Measurements from ENCODE around the gene SLC16A7. TPM values are rescaled to one million over a fixed set of nuclear protein-coding genes. Genes with fewer than 3 reads are reported as not detected.

SLC16A7 gene
- total and polyA plus RNA-seq, 9 donors: 2.0 to 21.9 (median 13.7) TPM

DNA sequence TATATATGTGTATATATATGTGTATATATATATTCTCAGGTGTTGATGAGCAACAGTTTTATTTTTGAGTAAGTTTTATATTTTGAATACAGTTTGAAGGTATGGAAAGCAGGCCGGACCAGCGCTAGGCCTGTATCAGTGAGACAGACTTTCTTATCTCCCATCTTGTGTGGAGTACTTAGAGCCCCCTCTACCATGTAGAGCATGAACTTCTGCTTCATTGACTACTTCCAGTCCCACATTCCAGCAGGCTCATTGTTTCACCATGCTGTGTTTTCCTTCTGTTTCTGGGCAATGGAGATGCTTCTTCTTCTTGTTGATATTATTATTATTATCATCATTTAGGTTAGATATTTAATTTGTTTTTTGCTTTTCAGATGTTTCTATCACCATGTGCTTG, 76.4 kb downstream of the SLC16A7 start:
- Histone ChIP-seq H3K27ac (no peak overlapping the region), H3K9me3 (no peaks in the 10 kb centered on the region), H3K4me3 (no peak overlapping the region), H3K27me3 (peaks cover 2% of the 10 kb centered on the region), H3K4me1 (ENCODE audit: insufficient read depth) (no peaks in the 10 kb centered on the region), H3K36me3 (no peaks in the 10 kb centered on the region)
- no peak for TF ChIP-seq EP300 (IDR thresholded peaks at IDR 0.05)
- no peak for TF ChIP-seq POLR2A (IDR thresholded peaks at IDR 0.05)
- no peak for TF ChIP-seq CTCF (IDR thresholded peaks at IDR 0.05)
- WGBS, 3 donors: 93 to 96% (median 95%) methylated on average over 2 of the region's 2 CpGs
- intact Hi-C loops (cut with DNase I): no loop called here
- no peak for DNase-seq

DNA sequence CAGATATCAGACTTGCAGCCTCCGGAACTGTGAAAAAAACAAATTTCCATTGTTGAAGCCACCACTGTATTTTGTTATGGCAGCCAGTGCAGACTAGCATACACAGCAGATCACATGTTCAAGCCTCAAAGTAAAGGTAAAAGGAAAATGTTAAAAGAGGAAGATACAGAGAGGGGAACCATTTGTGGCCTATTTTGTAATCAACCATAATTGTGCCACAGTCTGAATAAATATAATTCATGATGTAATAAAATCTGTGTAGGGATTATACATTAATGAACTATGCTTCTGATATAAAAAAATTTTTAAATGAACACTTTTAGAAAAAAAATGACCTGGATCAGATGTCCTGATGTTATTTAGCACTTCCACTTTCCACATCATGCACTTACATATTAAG, 79.6 kb downstream of the SLC16A7 start:
- Histone ChIP-seq H3K9me3 (no peaks in the 10 kb centered on the region), H3K27ac (no peak overlapping the region), H3K4me1 (ENCODE audit: insufficient read depth) (no peaks in the 10 kb centered on the region), H3K4me3 (no peak overlapping the region), H3K36me3 (no peaks in the 10 kb centered on the region), H3K27me3 (peaks cover 2% of the 10 kb centered on the region)
- intact Hi-C loops (cut with DNase I): no loop called here
- no peak for DNase-seq
- 96 to 100% (median 97%) methylated on average over 1 of the region's 1 CpG for WGBS, 3 donors
- TF ChIP-seq CTCF (IDR thresholded peaks at IDR 0.05) (no peak), POLR2A (IDR thresholded peaks at IDR 0.05) (no peak), EP300 (IDR thresholded peaks at IDR 0.05) (no peak)

DNA sequence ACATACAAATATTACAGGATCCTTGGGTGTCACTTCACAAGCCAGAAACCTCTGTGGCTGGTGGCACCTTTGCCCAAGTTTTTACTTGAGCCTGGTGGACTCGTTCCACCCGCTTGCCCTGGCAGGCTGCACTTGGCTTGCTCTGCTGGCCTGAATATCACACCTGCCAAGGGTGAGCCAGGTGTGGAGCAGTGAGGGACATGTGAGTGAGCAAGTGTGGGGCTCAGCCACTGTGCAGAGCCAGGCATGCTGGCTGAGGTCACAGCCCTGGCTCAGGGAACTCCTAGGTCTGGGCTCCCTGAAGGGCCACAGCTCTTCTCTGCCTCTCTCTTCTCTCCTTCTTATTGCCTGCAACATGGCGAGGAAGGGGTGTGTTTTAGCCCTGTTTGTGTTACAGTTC, 82.0 kb downstream of the SLC16A7 start:
- Histone ChIP-seq H3K27me3 (peaks cover 2% of the 10 kb centered on the region), H3K36me3 (no peaks in the 10 kb centered on the region), H3K27ac (no peak overlapping the region), H3K4me1 (ENCODE audit: insufficient read depth) (no peaks in the 10 kb centered on the region), H3K4me3 (no peak overlapping the region), H3K9me3 (no peaks in the 10 kb centered on the region)
- TF ChIP-seq CTCF (IDR thresholded peaks at IDR 0.05) (no peak), POLR2A (IDR thresholded peaks at IDR 0.05) (no peak), EP300 (IDR thresholded peaks at IDR 0.05) (no peak)
- intact Hi-C loops (cut with DNase I): no loop called here
- 67 to 93% (median 82%) methylated on average over 3 of the region's 3 CpGs for WGBS, 3 donors
- no peak for DNase-seq

GRCh38 chr12:59678759-59679411, 83.1 kb downstream of the SLC16A7 start:
- no peak for DNase-seq
- no peak overlapping the region for H3K27ac ChIP-seq
- 95 to 100% (median 99%) methylated on average over 5 of the region's 5 CpGs for WGBS, 3 donors
- intact Hi-C loops (cut with DNase I): no loop called here
- no peaks in the 10 kb centered on the region for H3K36me3 ChIP-seq
- peaks cover 2% of the 10 kb centered on the region for H3K27me3 ChIP-seq
- no peaks in the 10 kb centered on the region for H3K4me1 ChIP-seq (ENCODE audit: insufficient read depth)
- H3K9me3 ChIP-seq: no peaks in the 10 kb centered on the region
- no peak overlapping the region for H3K4me3 ChIP-seq
- no peak for TF ChIP-seq EP300 (IDR thresholded peaks at IDR 0.05)
- no peak for TF ChIP-seq POLR2A (IDR thresholded peaks at IDR 0.05)
- TF ChIP-seq CTCF (IDR thresholded peaks at IDR 0.05): no peak

All from ovary (tissue), 9 donors.